CD4-positive, alpha-beta T cell treated with Interleukin-15 for 1 hour (primary cell): ENCODE results near the gene CEP295NL.
"Not testable (repeated sequence)": the region's sequence is repeated elsewhere in the genome, so short reads cannot be mapped to it uniquely, and the experiment has no call there.

ENCODE experiments used
- DNase-seq: peaks from one replicate; pipeline ENCODE4 v3.0.0-alpha.2; 2020

The CEP295NL gene

DNA sequence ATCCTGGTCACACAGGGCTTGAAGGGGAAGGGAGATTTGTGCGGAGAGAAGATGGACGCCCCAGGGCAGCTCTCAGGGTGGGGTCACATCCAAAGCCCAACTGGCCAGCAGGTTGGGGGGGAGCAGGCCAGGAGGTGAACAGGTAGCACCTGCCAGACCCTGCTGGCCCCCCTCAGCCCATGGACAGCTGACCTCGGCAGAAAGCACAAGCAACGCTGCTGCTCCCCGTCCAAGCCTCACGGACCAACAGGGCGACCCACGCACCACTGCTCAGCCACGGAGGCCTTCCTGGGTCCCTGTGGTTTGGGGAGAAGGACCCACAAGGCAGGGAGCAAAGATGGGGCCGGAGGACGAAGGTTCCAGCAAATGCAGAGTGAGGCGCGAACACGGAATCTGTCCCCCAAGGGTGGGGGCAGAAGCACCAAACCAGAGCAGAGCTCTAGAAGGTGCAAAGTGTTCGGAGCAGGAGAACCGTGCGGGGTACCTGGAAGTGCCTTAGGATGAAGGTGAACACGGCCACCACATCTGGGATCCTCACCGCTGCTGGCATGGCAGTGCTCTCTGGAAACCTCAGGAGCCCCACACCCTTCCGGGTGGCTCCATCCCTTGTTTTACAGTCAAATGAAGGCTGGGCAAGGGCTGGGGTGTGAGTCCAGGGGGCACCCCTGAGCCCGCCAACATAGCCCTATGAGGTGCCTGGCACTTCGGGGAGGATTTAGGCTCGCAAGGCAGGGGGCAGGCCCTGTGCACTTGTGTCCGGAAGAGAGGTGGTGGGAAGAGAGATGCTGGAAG lies 17.9 kb downstream of the CEP295NL start:
- no peak for DNase-seq

DNA sequence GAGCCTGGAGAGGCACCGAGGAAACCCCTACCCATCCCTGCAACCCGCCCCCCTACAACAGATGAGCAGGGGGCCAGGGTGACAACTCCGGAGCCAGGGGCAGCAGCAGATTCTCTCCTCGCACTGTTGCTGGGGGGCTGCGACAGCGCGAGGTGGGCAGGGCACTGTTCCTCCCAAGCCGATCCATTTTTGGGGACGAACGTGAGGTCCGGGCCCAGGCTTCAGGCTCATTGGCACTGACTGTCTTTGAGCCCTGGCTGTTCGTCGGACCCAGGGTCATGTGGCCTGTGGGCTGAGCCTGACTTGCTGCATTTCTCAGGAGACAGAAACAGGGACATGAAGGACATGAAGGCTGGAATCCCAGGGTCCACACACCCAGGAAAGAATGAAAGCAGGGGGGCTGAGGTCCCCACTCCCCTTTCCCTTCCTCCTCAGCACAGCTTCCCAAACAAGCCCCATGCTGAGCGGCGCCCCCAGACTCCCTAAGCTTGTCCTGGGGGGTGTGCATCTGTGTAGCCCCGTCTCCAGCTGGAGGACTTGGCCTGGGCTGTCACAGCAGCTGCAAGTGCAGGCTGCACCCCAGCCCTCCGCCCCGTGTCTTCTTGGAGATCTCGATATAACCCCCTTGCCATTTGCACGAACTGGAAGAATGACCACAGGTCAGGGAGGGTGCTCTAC lies 18.7 kb downstream of the CEP295NL start:
- DNase-seq = no peak

DNA sequence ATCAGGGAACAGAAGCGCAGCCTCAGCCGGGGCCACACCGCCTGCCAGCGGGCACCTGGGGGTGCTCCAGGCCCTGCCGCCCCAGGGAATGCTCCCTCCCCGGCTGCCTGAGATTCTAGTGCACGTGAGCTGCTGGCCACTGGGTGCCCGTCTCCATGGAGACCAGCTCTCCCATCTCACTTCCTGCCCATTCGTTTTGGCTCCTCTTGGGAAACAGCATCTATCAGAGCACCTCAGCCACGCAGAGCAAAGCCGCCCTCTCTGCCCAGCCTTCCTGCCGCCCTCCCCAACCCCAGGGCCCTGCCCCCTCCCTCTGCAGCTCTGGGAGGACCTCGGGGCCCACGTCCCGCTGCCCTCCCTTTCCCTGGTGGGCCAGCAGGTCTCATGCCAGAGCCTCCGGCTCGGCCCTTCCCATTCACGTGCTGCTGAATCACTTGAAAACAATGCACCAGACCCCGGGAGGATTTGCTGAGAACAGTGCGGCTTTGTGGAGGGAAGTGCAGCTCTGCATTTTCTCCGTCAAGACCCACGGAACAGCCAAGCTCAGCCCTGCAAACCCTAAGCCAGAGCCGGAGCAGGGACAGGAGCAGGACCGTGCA lies 19.4 kb downstream of the CEP295NL start:
- DNase-seq = peak; percentile 44

DNA sequence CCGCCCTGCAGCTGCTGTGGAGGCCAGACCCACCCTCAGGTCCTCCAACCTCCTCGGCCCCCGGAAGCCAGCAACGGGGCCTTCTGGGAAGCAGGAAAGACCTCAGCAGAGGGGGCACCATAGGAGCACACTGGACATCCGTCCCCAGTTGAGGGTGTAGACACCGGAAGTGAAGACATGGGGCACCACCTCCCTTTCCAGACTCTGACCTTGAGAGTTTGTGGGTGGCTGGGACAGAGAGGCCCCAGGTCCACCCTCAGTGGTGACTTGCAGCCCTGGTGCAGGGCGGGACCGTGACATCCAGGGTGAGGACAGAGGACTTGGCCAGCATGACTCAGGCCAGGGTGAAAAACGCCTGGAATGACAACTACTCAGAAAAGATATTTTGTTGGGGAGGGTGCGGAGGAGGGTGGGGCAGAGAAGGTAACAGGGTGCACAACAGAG lies 19.9 kb downstream of the CEP295NL start:
- peak; percentile 84 for DNase-seq

DNA sequence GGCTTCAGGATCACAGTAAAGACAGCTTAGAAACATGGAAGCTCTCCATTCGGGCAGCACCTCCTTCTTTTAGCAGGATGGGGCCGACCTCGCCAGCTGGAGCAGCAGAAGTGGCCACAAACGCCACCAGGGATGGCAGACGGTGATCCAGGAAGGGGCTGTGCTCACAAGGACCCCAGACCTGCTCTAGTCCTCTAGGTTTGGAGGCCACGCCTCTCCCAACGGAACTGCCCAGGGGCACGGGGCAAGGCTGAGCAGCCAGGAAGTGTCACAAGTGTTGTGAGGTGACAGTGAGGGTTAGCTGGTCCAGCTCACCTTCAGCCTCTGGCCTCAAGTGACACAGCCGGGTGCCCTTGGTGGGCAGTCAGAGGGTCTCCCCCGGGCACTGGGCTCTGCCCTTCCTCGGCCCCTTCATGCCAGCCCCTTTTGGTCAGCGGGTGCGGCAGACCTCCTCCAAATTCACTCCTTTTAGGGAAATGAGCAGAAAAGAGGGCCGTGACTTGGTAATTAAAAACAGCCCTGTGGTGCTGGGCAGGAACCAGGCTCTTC lies 20.4 kb downstream of the CEP295NL start:
- DNase-seq = peak; percentile 41

DNA sequence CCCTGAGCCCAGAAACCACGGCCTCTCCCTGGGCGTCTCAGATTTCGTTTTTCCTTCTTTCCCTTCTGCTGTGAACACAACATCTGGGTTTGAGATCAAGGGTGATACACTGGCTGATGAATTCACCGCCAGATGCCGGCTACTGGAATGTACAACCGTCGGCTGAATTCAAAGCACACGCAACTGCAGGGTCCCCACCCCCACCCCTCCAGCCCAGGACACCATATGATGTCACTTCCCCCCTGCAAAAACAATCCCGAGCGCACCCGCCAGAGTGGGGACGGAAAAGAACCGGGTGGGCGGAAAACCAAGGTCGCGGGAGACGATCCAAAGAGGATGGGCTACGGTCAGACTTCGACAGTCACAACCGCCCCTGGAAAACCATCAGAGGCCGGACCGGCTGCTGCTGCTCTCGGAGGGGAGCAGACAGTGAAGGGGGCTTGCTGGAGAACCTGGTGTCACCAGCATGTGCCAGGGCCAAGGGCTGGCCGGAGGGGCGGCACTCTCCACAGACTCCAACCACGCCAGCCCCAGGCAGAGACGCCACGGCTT lies 23.3 kb downstream of the CEP295NL start:
- DNase-seq = peak; percentile 51

DNA sequence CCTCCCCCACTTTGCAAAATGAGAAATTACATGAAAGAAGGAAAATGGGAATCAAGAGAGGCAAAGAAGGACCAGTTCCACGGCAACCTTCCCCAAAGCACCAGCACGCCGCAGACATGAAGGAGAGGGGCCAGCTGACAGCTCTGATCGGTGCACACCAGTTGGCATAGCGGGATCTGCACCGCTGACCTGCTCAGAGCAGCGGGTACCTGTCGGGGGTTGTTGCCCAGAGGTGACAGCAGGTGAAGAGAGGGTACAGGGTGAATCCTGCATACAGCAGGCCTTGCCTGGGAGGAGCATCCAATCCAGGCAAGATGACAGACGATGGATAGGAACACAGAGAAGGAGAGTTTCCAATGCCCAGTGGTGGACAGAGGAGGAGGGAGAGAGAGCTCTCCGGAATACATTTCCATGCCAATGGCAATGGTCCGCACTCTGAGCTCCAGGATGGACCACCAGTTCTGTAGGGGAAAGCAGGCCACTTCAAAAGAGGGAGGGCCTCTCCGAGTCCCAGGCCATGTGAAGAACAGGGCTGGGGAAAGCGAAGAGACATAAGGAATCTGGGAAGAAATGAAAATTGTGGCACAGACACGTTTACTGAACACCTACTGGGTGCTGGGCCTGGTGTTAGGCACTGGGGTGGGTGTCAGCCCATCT lies 24.0 kb downstream of the CEP295NL start:
- DNase-seq = no peak

DNA sequence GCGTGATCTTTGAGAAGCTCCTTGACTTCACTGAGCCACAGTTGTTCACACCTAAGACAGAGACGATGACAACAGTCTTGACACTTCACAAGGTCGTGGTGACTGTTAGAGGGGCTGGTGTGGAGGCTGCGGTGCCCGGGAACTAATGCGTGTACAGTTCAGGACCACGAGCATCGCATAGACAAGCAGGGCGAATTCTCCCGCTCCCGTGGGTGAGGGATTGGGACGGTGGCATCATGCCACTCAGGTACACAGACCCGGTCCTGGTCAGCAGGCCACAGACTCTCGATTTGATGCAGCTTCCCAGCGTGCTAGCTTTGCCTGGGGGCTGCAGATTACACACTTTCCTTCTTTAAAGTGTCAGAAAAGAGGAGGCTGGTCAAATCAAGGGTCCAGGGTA lies 24.7 kb downstream of the CEP295NL start:
- DNase-seq = no peak

DNA sequence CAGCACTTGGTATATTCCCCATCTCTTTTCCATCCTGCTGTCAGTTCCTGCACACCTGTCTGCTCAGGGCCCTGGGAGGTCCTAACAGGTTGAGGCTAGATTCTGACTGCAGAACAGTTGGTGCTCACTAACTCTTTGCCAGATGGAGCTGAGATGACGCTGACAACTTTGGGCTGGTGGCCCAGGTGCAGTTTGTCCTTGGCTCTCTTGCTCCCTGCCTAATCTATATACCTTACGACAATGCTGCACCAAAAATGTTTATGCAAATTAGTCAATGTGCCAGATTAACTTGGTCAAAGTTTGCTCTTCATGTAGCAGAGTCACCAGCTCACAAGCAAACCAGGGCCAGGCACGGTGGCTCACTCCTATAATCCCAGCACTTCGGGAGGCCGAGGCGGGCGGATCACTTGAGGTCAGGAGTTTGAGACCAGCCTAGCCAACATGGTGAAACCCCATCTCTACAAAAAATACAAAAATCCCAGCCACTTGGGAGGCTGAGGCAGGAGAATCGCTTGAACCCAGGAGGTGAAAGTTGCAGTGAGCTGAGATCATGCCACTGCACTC lies 26.0 kb downstream of the CEP295NL start:
- not testable (repeated sequence) for DNase-seq

DNA sequence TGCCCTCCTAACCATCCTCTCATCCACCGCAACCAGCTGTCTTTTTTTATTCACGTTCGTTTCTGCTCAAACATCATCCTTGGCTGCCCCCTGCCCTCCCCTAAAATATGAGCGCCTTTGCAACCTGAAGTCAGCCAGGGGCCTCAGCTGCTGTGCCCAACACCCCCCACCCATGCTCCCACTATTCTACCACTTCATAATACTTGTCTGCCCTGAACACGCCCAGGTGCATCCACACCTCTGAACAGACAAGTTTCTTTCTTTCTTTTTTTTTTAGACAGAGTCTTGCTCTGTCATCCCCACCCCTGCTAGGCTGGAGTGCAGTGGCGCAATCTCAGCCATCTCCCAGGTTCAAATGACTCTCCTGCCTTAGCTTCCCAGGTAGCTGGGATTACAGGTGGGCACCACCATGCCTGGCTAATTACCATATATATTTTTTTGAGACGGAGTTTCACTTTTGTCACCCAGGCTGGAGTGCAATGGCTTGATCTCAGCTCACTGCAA lies 26.9 kb downstream of the CEP295NL start:
- no peak for DNase-seq

DNA sequence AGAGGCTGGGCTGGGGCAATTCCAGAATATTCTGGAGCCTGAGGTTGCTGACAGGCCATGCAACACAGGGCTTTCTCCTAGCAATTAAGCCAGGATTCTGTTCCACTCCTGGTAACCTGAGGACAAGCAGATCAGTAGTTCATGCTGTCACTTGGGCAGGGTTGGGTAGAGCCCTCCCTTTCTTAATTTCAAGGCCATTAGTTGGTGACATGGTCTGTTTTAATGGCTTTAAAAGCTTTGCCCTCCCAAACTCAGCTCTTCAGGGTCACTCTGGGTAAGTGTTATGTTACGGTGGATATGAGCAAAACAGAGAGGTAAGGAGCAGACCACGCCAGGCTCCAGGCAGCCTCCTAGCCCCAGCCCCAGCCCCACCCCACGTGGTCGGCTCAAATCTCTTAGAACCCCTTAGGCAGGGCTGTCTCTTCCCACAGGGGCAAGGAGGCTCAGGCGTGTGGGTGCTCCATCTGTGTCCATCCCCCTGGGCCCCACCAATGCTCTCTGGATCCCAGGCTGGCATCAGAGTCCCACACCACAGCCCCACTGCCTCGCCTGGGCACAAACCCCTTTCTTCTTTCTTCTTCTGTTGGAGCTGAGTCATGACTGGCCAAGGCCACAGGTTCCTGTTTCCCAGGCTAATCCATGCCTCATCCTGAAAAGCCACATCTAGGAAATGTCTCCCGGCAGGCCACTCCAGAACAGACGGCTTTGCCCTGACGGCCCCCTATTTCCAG lies 27.5 kb downstream of the CEP295NL start:
- no peak for DNase-seq

DNA sequence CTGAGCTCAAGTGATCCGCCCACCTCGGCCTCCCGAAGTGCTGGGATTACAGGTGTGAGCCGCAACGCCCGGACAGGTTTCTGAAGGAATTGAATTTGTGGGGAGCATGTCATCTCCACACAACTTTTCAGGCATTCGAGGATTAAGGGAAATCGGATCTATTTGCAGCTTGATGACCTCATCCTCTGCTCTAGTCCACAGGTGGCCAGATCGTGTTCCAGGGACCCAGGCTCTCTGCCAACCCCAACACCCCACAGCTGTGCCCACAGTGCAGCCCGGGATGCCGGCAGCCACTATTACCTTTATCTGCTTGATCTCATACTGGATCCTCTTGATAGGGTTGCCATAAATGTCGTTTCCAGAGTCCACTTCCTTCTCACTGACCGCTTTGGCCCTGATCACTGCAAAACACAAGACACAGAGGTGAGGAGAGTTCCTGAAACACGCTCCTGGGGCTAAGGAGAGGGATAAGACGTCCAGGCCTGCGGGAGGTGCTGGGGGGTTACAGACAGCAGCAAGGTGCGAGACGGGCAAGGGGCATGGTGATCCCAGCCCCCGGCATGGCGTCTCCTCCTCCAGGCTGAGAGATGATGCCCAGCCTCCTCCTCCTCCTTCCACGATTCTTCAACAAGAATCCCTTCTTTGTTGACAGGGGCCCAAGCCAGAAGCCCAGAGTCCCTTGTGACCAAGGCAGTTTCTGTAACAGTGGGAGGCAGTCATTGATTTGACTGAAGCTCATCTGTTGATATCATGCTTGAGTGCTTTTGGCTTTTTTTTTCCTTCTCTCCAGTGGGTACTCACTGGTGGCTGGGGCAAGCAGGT lies 29.3 kb downstream of the CEP295NL start:
- no peak for DNase-seq

DNA sequence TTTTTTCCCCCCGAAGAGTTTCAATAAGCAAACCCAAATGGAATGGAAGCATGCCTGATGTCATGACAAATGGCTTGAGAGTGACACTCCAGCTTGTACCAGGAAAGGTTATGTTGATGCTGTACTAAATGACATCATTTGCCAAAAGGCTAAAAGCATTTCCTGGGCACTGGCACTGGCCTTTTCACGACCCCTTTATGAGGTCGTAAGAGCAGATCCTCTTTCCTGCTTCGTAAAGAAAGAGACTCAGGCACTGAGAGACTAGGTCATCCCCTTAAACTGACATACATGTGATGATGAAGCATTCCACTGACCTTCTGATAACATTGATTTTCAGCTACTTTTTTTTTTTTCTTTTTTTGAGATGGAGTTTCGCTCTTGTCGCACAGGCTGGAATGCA lies 30.5 kb downstream of the CEP295NL start:
- no peak for DNase-seq

DNA sequence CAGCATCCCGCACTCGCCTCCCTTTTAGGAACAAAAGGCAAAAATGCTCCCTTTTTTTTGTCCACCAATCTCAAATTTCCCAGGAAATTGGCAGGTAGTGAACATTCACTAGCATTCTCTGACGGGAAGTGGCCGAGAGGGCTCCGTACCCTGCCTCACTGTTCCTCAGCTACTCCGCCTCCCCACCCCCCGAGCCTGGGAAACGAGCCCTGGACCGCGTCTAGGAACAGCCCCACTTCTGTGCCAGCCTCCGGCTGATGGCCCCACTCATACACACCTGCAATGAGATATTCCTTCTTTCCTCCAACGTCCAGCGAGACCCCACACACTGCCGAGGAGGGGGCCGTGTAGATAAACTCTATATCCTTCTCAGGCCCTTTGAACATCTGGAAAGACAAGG lies 32.4 kb downstream of the CEP295NL start:
- DNase-seq = no peak

DNA sequence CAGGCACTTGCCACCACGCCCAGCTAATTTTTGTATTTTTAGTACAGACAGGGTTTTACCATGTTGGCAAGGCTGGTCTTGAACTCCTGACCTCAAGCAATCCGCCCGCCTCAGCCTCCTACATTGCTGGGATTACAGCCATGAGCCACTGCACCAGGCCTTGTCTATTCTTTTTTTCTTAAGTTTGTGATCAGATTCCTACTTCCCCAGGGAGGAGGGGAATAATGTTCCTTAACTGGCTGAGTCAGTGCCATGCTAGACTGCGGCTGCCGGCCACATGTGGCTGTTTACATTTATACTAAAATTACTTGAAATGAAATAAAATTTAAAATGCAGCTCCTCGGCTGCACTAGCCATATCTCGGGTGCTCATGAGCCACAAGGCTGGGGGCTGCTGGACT lies 34.6 kb downstream of the CEP295NL start:
- no peak for DNase-seq

DNA sequence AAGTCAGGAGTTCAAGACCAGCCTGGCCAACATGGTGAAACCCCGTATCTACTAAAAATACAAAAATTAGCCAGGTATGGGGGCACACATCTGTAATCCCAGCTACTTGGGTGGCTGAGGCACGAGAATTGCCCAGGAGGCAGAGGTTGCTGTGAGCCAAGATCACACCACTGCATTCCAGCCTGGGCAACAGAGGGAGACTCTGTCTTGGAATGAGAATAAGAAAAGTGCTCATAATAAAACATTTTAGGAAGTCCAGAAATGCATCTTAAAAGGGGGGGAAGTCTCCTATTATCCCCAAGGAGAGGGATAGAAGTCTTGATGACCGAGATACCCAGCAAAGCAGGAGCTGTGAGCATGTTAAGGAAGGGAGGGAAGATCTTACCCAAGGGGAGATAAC lies 36.0 kb downstream of the CEP295NL start:
- not testable (repeated sequence) for DNase-seq

DNA sequence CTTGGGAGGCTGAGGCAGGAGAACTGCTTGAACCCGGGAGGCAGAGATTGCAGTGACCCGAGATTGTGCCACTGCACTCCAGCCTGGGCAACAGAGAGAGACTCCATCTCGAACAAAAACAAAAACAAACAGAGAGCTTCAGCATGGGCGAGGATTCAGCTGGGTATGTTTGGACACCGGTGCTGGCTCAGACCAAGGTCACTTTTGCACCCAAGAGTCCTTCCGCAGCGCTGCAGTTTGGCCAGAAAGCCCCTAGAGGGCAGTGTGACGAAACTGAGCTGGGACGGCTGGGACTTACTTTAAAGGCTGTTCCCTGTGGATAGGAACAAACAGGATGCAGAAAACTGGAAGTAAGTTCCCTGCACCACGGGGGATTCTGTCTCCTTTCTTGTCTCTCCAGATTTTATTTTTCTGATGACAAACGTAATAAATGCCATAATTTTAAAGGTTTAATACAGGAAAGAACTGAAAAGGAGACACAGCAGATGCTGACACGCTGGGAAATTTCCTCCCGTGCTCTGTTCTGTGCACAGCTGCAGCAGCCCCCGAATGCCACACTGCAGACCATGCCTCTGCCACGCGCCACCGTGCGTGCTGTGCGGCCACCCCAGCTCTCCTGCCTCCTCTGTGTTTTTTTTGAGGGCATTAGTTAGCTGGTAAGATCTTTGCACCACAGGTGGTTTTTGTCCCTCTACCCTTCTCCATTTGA lies 37.2 kb downstream of the CEP295NL start:
- DNase-seq = peak; percentile 66

DNA sequence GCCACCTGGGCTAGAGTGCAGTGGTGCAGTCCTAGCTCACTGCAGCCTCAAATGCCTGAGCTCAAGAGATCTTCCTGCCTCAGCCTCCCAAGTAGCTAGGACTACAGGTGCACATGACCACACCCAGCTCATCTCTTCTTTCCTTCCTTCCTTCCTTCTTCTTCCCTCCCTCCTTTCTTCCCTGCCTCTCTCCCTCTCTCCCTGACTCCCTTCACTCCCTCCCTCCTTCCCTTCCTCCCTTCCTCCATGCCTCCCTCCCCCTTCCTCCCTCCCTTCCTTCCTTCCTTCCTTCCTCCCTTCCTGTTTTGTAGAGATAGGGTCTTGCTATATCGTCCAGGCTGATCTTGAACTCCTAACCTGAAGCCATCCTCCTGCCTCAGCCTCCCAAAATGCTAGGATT lies 38.9 kb downstream of the CEP295NL start:
- DNase-seq = no peak

DNA sequence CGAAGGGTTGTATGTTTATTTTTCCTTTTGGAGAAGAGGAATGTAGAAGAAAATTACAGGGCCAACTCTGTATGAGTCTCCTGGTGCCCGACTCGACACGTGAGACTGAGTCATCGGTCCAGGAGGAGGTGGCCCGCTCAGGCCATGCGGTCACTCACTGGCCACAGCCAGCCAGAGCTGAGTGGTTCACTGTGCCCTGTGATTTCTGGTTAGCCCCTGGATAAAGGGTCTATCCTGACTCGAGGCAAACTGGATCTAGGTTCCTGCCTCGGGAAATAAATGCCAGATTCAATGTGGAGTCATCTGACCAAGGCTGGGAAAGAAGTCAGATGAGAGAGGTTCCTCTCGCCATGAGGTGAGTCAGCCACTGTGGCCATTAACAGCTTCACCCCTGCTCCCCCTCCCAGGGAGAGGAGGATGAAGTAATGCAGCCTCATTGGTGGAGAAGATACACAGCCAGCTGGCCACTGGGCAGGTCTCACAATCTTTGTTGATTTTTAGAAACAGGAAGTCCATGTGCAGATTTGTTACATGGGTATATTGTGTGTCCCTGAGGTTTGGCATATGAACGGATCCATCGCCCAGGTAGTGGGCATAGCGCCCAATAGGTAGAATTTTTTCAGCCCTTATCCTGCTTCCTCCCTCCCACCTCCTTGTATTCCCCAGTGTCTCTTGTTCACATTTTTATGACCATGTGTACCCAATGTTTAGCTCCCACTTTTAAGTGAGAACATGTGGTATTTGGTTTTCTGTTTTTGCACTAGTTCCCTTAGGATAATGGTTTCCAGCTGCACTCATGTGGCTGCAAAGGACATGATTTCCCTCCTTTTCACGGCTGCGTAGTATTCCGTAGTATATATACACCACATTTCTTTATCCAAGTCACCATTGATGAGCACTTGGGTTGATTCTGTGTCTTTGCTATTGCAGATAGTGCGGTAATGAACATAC lies 40.7 kb downstream of the CEP295NL start:
- DNase-seq = peak; percentile 70
